HCT116 (cell line): ENCODE results near the gene SUSD3. TPM values are rescaled to one million over a fixed set of nuclear protein-coding genes. Genes with fewer than 3 reads are reported as not detected.

Experiments used
- ATAC-seq: fragments of 200-7000 bp; cut with Tn5 transposase; 2 replicates; pipeline ENCODE4 v1.9.1; 2020; ENCODE audit warnings: mild to moderate bottlenecking, moderate library complexity
- BruUV-seq: library from RNA; stranded (reverse); fragments of 400-500 nt; replicated peaks from 2 replicates; lab custom pipeline; 2021; lab: Mats Ljungman, UMichigan
- CTCF ChIA-PET: fragments of 300-600 bp; sonication (Branson Sonifier 250); formaldehyde crosslinking; loops from one replicate; lab custom pipeline; 2021; ENCODE audit warnings: antibody characterized with exemption; lab: Charles Lee
- POLR2A ChIA-PET: fragments of 300-600, 350-600 bp; sonication (Branson Sonifier 250); formaldehyde crosslinking; loops from one replicate; lab custom pipeline; 2021; ENCODE audit warnings: antibody characterized with exemption; lab: Charles Lee
- RAD21 ChIA-PET, 2 experiments: fragments of 300-600 bp; sonication (Branson Sonifier 250); formaldehyde crosslinking; loops; one replicate each; lab custom pipeline; 2023; ENCODE audit warnings: low total read pairs in 2 of 2; ENCODE audit not compliant: uncharacterized antibody in 2 of 2, unreplicated experiment in 2 of 2, low non-redundant PET in 1 of 2; lab: Charles Lee
- DNase-seq: peaks from one replicate; pipeline ENCODE4 v3.0.0-alpha.2; 2010; ENCODE audit warnings: low read depth, low spot score
- H2AFZ ChIP-seq: fragments of 200-600 bp; shearing (Covaris generic), sonication (generic); 2 replicates; pipeline ENCODE4 v1.6.1; 2017; ENCODE audit warnings: low read depth, mixed run types, mixed read lengths, antibody characterized with exemption, low read length; ENCODE audit not compliant: poor library complexity, severe bottlenecking
- H3K27ac ChIP-seq: 2 replicates; pipeline ENCODE4 v1.5.1; 2012; ENCODE audit warnings: low read depth, low read length
- H3K27me3 ChIP-seq: fragments of 200-600 bp; sonication (generic); 2 replicates; pipeline ENCODE4 v1.6.1; 2016; ENCODE audit warnings: mixed run types, low read length, mixed read lengths; ENCODE audit not compliant: insufficient read depth
- H3K36me3 ChIP-seq, 2 experiments: fragments of 200-500 bp in 1 of 2; fragments of 200-600 bp in 1 of 2; sonication (Bioruptor generic) in 1 of 2; sonication (generic) in 1 of 2; 2 replicates each; pipeline versions ENCODE4 v1.5.1 to v1.6.1; 2014 to 2016; ENCODE audit warnings: low read length in 2 of 2, inconsistent platforms in 1 of 2, mixed read lengths in 1 of 2, mixed run types in 1 of 2; ENCODE audit not compliant: insufficient read depth in 2 of 2, control insufficient read depth in 1 of 2
- H3K4me1 ChIP-seq, 2 experiments: fragments of 200-600 bp in 1 of 2; sonication (generic) in 1 of 2; 2 replicates each; pipeline versions ENCODE4 v1.5.1 to v1.6.1; 2012 to 2017; ENCODE audit warnings: low read length in 2 of 2, inconsistent platforms in 1 of 2, mild to moderate bottlenecking in 1 of 2, mixed read lengths in 1 of 2, mixed run types in 1 of 2, moderate library complexity in 1 of 2; ENCODE audit not compliant: insufficient read depth in 2 of 2, control insufficient read depth in 1 of 2
- H3K4me2 ChIP-seq: fragments of 200-600 bp; sonication (generic); 2 replicates; pipeline ENCODE4 v1.6.1; 2017; ENCODE audit warnings: mixed run types, low read length, mixed read lengths
- H3K4me3 ChIP-seq, 2 experiments: fragments of 200-600 bp in 1 of 2; sonication (generic) in 1 of 2; replicated peaks in 1 of 2; 2 replicates each; pipeline ENCODE4 v1.5.1; 2011 to 2016; ENCODE audit warnings: low read length in 2 of 2, control low read depth in 1 of 2, low read depth in 1 of 2, mild to moderate bottlenecking in 1 of 2, mixed read lengths in 1 of 2, mixed run types in 1 of 2
- H3K79me2 ChIP-seq: fragments of 200-600 bp; sonication (generic); 2 replicates; pipeline ENCODE4 v1.6.1; 2017; ENCODE audit warnings: mild to moderate bottlenecking, mixed run types, low read length, moderate library complexity, mixed read lengths; ENCODE audit not compliant: insufficient read depth
- H3K9ac ChIP-seq: fragments of 200-600 bp; sonication (generic); 2 replicates; pipeline ENCODE4 v1.6.1; 2016; ENCODE audit warnings: low read length, mixed read lengths
- H3K9me2 ChIP-seq: fragments of 200-600 bp; sonication (generic), shearing (Covaris generic); 2 replicates; pipeline ENCODE4 v1.6.1; 2017; ENCODE audit warnings: mixed run types, mild to moderate bottlenecking, moderate library complexity; ENCODE audit not compliant: insufficient read depth
- H3K9me3 ChIP-seq, 2 experiments: fragments of 200-500 bp in 1 of 2; fragments of 200-600 bp in 1 of 2; sonication (Bioruptor generic) in 1 of 2; sonication (generic) in 1 of 2; 2 replicates each; pipeline ENCODE4 v1.6.1; 2014 to 2017; ENCODE audit warnings: low read length in 2 of 2, mixed read lengths in 2 of 2, inconsistent platforms in 1 of 2, low read depth in 1 of 2, mild to moderate bottlenecking in 1 of 2, mixed run types in 1 of 2, moderate library complexity in 1 of 2; ENCODE audit not compliant: control insufficient read depth in 1 of 2, insufficient read depth in 1 of 2
- H4K20me1 ChIP-seq: fragments of 200-600 bp; sonication (generic), shearing (Covaris generic); 2 replicates; pipeline ENCODE4 v1.6.1; 2017; ENCODE audit warnings: mixed run types, mild to moderate bottlenecking, moderate library complexity; ENCODE audit not compliant: insufficient read depth
- CEBPB ChIP-seq: IDR thresholded peaks from 2 replicates; pipeline ENCODE4 v1.6.1; 2012; ENCODE audit warnings: low read depth
- EGR1 ChIP-seq: IDR thresholded peaks from 2 replicates; pipeline ENCODE4 v1.6.1; 2012; ENCODE audit warnings: low read depth
- EZH2 ChIP-seq: fragments of 200-600 bp; sonication (generic); IDR thresholded peaks from 2 replicates; pipeline ENCODE4 v1.6.1; 2017; ENCODE audit warnings: antibody characterized with exemption, mixed run types
- EZH2phosphoT487 ChIP-seq: fragments of 200-600 bp; IDR thresholded peaks from 2 replicates; pipeline ENCODE4 v1.6.1; 2018; ENCODE audit warnings: antibody characterized with exemption, borderline replicate concordance
- FOSL1 ChIP-seq: IDR thresholded peaks from 2 replicates; pipeline ENCODE4 v1.6.1; 2012; ENCODE audit warnings: low read depth
- POLR2A ChIP-seq: IDR thresholded peaks from 2 replicates; pipeline ENCODE4 v1.7.0; 2011; ENCODE audit warnings: borderline replicate concordance; ENCODE audit not compliant: insufficient read depth, insufficient read length; ENCODE audit errors: extremely low read depth
- POLR2AphosphoS5 ChIP-seq: IDR thresholded peaks from 2 replicates; pipeline ENCODE4 v1.6.1; 2011; ENCODE audit warnings: mild to moderate bottlenecking, low read depth, low read length, moderate library complexity
- RAD21 ChIP-seq: IDR thresholded peaks from 2 replicates; pipeline ENCODE4 v1.6.1; 2012; ENCODE audit warnings: low read depth, mild to moderate bottlenecking
- SP1 ChIP-seq: IDR thresholded peaks from 2 replicates; pipeline ENCODE4 v1.6.1; 2012; ENCODE audit warnings: low read depth
- SRF ChIP-seq: IDR thresholded peaks from 2 replicates; pipeline ENCODE4 v1.6.1; 2012; ENCODE audit warnings: low read depth
- TCF7L2 ChIP-seq: IDR thresholded peaks from 2 replicates; pipeline ENCODE4 v1.7.0; 2011; ENCODE audit warnings: borderline replicate concordance, inconsistent platforms; ENCODE audit not compliant: insufficient read depth, insufficient read length; ENCODE audit errors: extremely low read depth
- YY1 ChIP-seq: IDR thresholded peaks from 2 replicates; pipeline ENCODE4 v1.6.1; 2011; ENCODE audit warnings: low read length, low read depth, moderate library complexity, mild to moderate bottlenecking; ENCODE audit not compliant: insufficient replicate concordance; ENCODE audit errors: extremely low read depth
- ZNF274 ChIP-seq: fragments of 200-500 bp; sonication (Bioruptor generic); IDR thresholded peaks from 2 replicates; pipeline ENCODE4 v1.6.1; 2014; ENCODE audit warnings: mild to moderate bottlenecking, low read depth, low read length, inconsistent platforms
- intact Hi-C: fragments of 100-400 bp; cut with micrococcal nuclease; formaldehyde crosslinking; loops from 2 replicates; pipeline ENCODE4 v1.10.0; 2022
- total RNA-seq: library from RNA; stranded (reverse); gene quantifications from one replicate; pipeline ENCODE4 v1.2.1, GENCODE V29; 2021; ENCODE audit not compliant: unreplicated experiment
- TF ChIP-seq, protein P1 (sequence below): IDR thresholded peaks from 2 replicates; pipeline ENCODE4 v1.6.1; 2012
- TF ChIP-seq, protein P2 (sequence below), 3 experiments: fragments of 200-600 bp in 1 of 3; sonication (generic) in 1 of 3; IDR thresholded peaks in 2 of 3; conservative IDR thresholded peaks in 1 of 3; 2 replicates each; pipeline ENCODE4 v1.5.1; 2012 to 2017; ENCODE audit warnings: low read depth in 2 of 3, low read length in 2 of 3, antibody characterized with exemption in 1 of 3, borderline replicate concordance in 1 of 3, control low read depth in 1 of 3, mild to moderate bottlenecking in 1 of 3, mixed read lengths in 1 of 3, mixed run types in 1 of 3, moderate library complexity in 1 of 3; ENCODE audit not compliant: insufficient read depth in 1 of 3

SUSD3 gene
- total RNA-seq, 1 experiment from 2014 or later, result 11.3 TPM

DNA sequence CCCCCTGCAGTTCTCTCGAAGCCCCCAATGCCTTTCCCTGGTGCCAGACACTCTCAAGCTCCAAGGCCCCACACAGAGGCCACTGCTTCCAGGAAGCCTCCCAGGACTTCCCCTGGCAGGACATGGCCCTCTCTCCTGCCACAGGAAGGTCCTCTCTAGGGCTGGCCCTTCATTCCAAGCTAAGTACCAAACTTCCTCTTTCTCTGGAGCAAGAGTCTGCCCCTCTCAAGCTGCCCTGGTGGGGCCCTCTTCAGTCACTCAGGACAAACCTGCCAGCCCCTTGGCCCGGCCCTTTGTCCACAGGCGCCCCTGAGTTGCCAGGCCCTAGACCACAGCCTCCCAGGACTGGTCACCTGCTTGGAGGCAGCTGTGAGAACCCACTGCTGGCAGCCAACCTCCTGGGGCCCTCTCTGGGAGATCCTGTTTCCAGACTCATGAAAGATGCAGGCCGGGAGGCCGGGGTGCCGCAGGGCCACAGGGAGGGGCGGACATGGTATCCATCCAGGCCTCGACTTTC is 69.0 kb downstream of the SUSD3 start:
- H3K79me2 ChIP-seq, result peaks cover 11% of the 10 kb centered on the region; the same call in 1 of the 2 replicates
- DNase-seq (no peak), ATAC-seq (no peak)
- H2AFZ ChIP-seq, result no peak overlapping the region
- no TSS peak for BruUV-seq
- ChIA-PET RAD21 (no interaction called here), CTCF (no interaction called here), POLR2A (no interaction called here)
- no peak overlapping the region for H3K4me3 ChIP-seq
- H3K4me2 ChIP-seq, result peak overlapping the region; percentile 23; the same call in 1 of the 2 replicates
- intact Hi-C loops, result no loop called here
- no peaks in the 10 kb centered on the region for H3K27me3 ChIP-seq
- no peaks in the 10 kb centered on the region for H4K20me1 ChIP-seq
- no peak overlapping the region for H3K9ac ChIP-seq
- TF ChIP-seq, protein P1, sequence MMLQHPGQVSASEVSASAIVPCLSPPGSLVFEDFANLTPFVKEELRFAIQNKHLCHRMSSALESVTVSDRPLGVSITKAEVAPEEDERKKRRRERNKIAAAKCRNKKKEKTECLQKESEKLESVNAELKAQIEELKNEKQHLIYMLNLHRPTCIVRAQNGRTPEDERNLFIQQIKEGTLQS, result no peak
- TF ChIP-seq EZH2phosphoT487, result no peak
- TF ChIP-seq POLR2A, result no peak
- TF ChIP-seq, protein P2, sequence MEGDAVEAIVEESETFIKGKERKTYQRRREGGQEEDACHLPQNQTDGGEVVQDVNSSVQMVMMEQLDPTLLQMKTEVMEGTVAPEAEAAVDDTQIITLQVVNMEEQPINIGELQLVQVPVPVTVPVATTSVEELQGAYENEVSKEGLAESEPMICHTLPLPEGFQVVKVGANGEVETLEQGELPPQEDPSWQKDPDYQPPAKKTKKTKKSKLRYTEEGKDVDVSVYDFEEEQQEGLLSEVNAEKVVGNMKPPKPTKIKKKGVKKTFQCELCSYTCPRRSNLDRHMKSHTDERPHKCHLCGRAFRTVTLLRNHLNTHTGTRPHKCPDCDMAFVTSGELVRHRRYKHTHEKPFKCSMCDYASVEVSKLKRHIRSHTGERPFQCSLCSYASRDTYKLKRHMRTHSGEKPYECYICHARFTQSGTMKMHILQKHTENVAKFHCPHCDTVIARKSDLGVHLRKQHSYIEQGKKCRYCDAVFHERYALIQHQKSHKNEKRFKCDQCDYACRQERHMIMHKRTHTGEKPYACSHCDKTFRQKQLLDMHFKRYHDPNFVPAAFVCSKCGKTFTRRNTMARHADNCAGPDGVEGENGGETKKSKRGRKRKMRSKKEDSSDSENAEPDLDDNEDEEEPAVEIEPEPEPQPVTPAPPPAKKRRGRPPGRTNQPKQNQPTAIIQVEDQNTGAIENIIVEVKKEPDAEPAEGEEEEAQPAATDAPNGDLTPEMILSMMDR (IDR thresholded peaks at IDR 0.05 in 2 of 3, conservative IDR thresholded peaks at IDR 0.05 in 1 of 3; ENCODE audit: borderline replicate concordance in 1 of 3, insufficient read depth in 1 of 3, low read depth in 2 of 3, low read length in 2 of 3), result no peak
- TF ChIP-seq FOSL1, result no peak
- TF ChIP-seq TCF7L2, result no peak
- TF ChIP-seq EGR1, result no peak
- TF ChIP-seq YY1, result no peak
- no peak for TF ChIP-seq RAD21
- no peak for TF ChIP-seq ZNF274
- no peak for TF ChIP-seq SP1
- TF ChIP-seq POLR2AphosphoS5, result no peak
- no peak for TF ChIP-seq EZH2
- TF ChIP-seq CEBPB, result no peak
- no peak for TF ChIP-seq SRF
- no peaks in the 10 kb centered on the region for H3K9me3 ChIP-seq
- no peaks in the 10 kb centered on the region; a peak in 1 of 4 replicates for H3K36me3 ChIP-seq
- peaks cover 17 to 18% of the 10 kb centered on the region in 2 experiments; a peak in 3 of 4 replicates for H3K4me1 ChIP-seq
- H3K27ac ChIP-seq, result no peak overlapping the region; the same call in 1 of the 2 replicates
- H3K9me2 ChIP-seq, result no peaks in the 10 kb centered on the region
